Thymus (tissue), 11 donors: ENCODE results near the gene KEAP1. TPM values are rescaled to one million over a fixed set of nuclear protein-coding genes. Genes with fewer than 3 reads are reported as not detected.
"Not testable (repeated sequence)": the region's sequence is repeated elsewhere in the genome, so short reads cannot be mapped to it uniquely, and the experiment has no call there.

Experiments
- DNase-seq, 9 donors: peaks; one replicate each; pipeline ENCODE4 v3.0.0-alpha.2; 2013; ENCODE audit warnings: low spot score in 9 of 9, low read depth in 6 of 9, missing footprints in 1 of 9
- H3K27ac ChIP-seq, 2 donors: one replicate each; pipeline ENCODE4 v1.5.1; 2013; ENCODE audit warnings: control low read depth in 1 of 2, low read depth in 1 of 2, low read length in 1 of 2, mild to moderate bottlenecking in 1 of 2, moderate library complexity in 1 of 2
- H3K27me3 ChIP-seq, 2 donors: one replicate each; pipeline ENCODE4 v1.5.1; 2013; ENCODE audit warnings: low read length in 1 of 2; ENCODE audit not compliant: control insufficient read depth in 2 of 2, insufficient read depth in 1 of 2
- H3K36me3 ChIP-seq, 2 donors: one replicate each; pipeline ENCODE4 v1.5.1; 2013; ENCODE audit warnings: low read length in 1 of 2, mild to moderate bottlenecking in 1 of 2, moderate library complexity in 1 of 2; ENCODE audit not compliant: control insufficient read depth in 2 of 2, insufficient read depth in 2 of 2
- H3K4me1 ChIP-seq, 2 donors: one replicate each; pipeline ENCODE4 v1.5.1; 2013; ENCODE audit warnings: low read length in 2 of 2; ENCODE audit not compliant: control insufficient read depth in 2 of 2, insufficient read depth in 2 of 2
- H3K4me3 ChIP-seq, 2 donors: one replicate each; pipeline ENCODE4 v1.5.1; 2013; ENCODE audit warnings: low read length in 2 of 2, control low read depth in 1 of 2, mild to moderate bottlenecking in 1 of 2
- H3K9me3 ChIP-seq, 2 donors: one replicate each; pipeline ENCODE4 v1.5.1; 2013; ENCODE audit warnings: low read length in 1 of 2, mild to moderate bottlenecking in 1 of 2; ENCODE audit not compliant: control insufficient read depth in 2 of 2, insufficient read depth in 1 of 2
- WGBS: extraction: QIAGEN DNeasy Blood & Tissue Kit; methylation state at CpG from one replicate; pipeline ENCODE4 v1.1.7; 2013; 5-methylcytosine and 5-hydroxymethylcytosine counted together
- polyA plus RNA-seq: library from polyadenylated mRNA; stranded (reverse); fragments of 200-250 nt; gene quantifications from one replicate; pipeline ENCODE4 v1.2.3, GENCODE V29; 2013
- total RNA-seq: library from RNA; stranded (reverse); fragments of 120-200 nt; gene quantifications from one replicate; pipeline ENCODE4 v1.2.4, GENCODE V29; 2013
- donor health status: healthy.

KEAP1 gene
- total and polyA plus RNA-seq, 2 donors: 53.7 to 59.5 TPM

DNA sequence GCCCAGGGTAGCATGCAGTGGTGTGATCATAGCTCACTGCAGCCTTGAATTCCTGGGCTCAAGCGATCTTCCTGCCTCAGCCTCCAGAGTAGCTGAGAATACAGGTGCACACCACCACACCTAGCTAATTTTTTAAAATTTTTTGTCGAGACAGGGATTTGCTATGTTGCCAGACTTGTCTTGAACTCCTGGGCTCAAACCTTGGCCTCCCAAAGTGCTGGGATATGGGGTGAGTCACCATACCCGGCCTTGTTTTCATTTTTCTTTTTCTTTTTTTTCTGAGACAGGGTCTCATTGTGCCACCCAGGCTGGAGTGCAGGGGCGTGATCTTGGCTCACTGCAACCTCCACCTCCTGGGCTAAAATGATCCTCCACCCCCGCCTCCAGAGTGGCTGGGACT, 38.7 kb downstream of the KEAP1 start:
- DNase-seq: no peak
- Histone ChIP-seq H3K4me1 (peaks cover 7 to 11% of the 10 kb centered on the region in 2 donors), H3K36me3 (no peaks in the 10 kb centered on the region), H3K4me3 (no peak overlapping the region), H3K9me3 (no peaks in the 10 kb centered on the region), H3K27ac (no peak overlapping the region), H3K27me3 (peaks cover 2 to 47% of the 10 kb centered on the region in 2 donors)
- WGBS: 95% methylated on average over 5 of the region's 5 CpGs

DNA sequence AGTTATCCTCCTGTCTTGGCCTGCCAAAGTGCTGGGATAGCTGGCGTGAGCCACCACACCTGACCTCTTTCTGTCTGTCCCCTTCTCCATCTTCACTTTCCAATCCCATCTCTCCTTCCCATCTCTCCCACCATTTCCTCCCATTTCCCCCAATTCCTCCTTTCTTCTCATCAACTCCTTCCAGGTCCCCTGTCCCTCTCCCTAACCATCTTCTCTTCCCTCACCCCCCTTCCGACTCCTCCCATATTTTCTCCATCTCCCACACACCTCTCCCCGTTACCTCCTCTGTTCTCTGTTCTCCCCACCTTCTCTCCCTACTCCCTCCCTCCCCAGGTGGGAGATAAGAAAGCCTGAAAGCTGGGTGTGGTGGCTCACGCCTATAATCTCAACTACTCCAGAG, 40.6 kb downstream of the KEAP1 start:
- H3K9me3 ChIP-seq: no peaks in the 10 kb centered on the region
- WGBS: 92% methylated on average over 4 of the region's 4 CpGs
- peaks cover 2 to 38% of the 10 kb centered on the region in 2 donors for H3K27me3 ChIP-seq
- no peak overlapping the region for H3K4me3 ChIP-seq
- no peak for DNase-seq
- H3K27ac ChIP-seq: no peak overlapping the region
- peaks cover 7 to 11% of the 10 kb centered on the region in 2 donors for H3K4me1 ChIP-seq
- H3K36me3 ChIP-seq: no peaks in the 10 kb centered on the region

DNA sequence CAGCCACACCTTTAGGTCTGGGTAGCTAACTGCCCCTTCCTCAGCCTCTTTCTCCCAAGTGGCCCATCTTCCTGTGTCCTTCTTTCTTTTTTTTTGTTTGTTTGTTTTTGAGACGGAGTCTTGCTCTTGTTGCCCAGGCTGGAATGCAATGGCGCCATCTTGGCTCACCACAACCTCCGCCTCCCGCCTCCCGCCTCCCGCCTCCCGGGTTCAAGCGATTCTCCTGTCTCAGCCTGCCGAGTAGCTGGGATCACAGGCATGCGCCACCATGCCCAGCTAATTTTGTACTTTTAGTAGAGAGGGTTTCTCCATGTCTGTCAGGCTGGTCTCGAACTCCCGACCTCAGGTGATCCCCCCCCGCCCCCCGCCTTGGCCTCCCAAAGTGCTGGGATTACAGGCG, 41.1 kb downstream of the KEAP1 start:
- H3K27ac ChIP-seq, H3K36me3 ChIP-seq, H3K4me3 ChIP-seq, H3K9me3 ChIP-seq, DNase-seq: not testable (repeated sequence)
- WGBS: 94% methylated on average over 15 of the region's 15 CpGs
- Histone ChIP-seq H3K27me3 (peaks cover 2 to 40% of the 10 kb centered on the region in 2 donors), H3K4me1 (peaks cover 7 to 11% of the 10 kb centered on the region in 2 donors)

DNA sequence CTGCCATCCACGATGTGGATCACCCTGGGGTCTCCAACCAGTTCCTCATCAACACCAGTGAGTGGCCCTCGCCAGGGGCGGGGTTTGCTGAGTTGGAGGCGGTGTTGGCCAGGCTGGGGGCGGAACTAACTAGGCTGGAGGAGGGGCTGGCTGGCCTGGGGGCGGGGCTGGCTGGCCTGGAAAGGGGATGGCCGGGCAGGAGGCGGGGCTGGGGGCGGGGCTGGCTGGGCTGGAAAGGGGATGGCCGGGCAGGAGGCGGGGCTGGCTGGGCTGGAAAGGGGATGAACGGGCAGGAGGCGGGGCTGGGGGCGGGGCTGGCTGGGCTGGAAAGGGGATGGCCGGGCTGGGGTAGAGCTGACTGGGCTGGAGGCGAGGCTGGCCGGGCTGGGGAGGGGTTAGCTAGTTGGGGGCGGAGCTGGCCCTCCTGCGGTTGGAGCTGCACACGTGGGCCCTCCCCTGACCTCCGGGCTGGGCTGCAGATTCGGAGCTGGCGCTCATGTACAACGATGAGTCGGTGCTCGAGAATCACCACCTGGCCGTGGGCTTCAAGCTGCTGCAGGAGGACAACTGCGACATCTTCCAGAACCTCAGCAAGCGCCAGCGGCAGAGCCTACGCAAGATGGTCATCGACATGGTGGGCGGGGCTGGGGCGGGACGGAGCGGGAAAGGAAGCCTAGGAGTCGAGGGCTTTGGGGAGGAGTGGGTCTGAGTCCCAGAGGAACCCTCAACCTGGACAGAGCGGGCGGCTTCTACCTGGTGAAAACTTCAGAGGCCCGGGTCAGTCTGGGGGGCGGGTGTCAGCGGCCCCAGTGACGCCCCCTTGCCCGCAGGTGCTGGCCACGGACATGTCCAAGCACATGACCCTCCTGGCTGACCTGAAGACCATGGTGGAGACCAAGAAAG, 41.9 kb downstream of the KEAP1 start:
- Histone ChIP-seq H3K27ac (peak overlapping the region in 1 of 2 donors; percentile 42), H3K27me3 (peaks cover 2 to 39% of the 10 kb centered on the region in 2 donors), H3K4me3 (peak overlapping the region in 1 of 2 donors; percentile 21), H3K4me1 (peaks cover 7 to 11% of the 10 kb centered on the region in 2 donors), H3K36me3 (no peaks in the 10 kb centered on the region), H3K9me3 (no peaks in the 10 kb centered on the region)
- 6% methylated on average over 45 of the region's 45 CpGs for WGBS
- DNase-seq: peak in 6 of 9 donors; percentile 28 to 63 (median 53)

DNA sequence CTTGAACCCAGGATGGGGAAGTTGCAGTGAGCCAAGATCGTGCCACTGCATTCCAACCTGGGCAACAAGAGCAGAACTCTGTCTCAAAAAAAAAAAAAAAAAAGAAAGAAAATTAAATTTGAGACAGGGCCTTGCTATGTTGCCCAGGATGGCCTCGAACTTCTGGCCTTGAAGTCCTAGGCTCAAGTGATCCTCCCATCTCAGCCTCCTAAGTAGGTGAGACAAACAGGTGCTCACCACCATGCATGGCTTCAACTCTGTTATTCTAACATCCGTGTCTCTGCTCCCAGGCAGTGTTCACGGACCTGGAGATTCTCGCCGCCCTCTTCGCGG, 42.5 kb downstream of the KEAP1 start:
- DNase-seq: no peak
- WGBS: 49% methylated on average over 8 of the region's 8 CpGs
- H3K9me3 ChIP-seq: no peaks in the 10 kb centered on the region
- H3K27me3 ChIP-seq: peaks cover 2 to 40% of the 10 kb centered on the region in 2 donors
- peaks cover 7 to 11% of the 10 kb centered on the region in 2 donors for H3K4me1 ChIP-seq
- H3K36me3 ChIP-seq: no peaks in the 10 kb centered on the region
- peak overlapping the region in 1 of 2 donors; percentile 42 for H3K27ac ChIP-seq
- no peak overlapping the region for H3K4me3 ChIP-seq

DNA sequence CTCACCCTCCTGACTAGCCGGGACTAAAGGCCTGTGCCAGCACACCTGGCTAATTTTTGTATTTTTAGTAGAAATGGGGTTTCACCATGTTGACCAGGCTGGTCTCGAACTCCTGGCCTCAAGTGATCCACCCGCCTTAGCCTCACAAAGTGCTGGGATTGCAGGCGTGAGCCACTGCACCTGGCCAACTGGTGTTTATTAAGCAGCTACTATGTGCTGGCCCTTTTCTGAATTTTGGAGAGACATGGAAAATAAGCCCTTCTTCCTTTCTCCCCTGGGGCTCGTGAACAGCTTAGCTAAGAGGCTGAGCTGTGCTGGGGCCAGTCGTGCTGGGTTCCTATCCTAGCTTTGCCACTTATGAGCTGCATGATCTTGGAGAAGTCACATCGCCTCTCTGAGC, 44.4 kb downstream of the KEAP1 start:
- WGBS: 95% methylated on average over 7 of the region's 7 CpGs
- Histone ChIP-seq H3K27me3 (peaks cover 2 to 52% of the 10 kb centered on the region in 2 donors), H3K4me1 (peaks cover 7 to 17% of the 10 kb centered on the region in 2 donors)
- H3K36me3 ChIP-seq, H3K9me3 ChIP-seq, H3K27ac ChIP-seq, H3K4me3 ChIP-seq, DNase-seq: not testable (repeated sequence)

DNA sequence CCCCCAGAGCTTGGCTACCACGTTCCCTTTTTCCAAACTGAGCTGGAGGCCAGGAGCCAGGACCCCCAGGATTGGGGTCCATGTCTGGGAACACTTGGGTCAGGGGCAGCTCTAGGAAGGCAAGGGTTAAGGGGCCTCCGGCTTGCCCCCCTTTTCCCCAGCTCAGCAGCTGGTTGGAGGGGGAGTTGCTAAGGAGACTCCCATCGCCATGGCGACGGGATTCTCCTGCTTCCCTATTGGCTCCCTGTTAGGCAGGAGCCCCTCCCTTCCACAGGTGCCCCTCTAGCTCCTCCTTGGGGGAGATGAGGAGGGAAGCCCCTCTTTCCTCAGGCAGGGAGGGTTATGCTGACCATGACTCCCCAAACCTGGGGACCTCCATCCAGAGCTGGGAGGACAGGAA, 48.9 kb downstream of the KEAP1 start:
- peak in 1 of 9 donors; percentile 44 for DNase-seq

DNA sequence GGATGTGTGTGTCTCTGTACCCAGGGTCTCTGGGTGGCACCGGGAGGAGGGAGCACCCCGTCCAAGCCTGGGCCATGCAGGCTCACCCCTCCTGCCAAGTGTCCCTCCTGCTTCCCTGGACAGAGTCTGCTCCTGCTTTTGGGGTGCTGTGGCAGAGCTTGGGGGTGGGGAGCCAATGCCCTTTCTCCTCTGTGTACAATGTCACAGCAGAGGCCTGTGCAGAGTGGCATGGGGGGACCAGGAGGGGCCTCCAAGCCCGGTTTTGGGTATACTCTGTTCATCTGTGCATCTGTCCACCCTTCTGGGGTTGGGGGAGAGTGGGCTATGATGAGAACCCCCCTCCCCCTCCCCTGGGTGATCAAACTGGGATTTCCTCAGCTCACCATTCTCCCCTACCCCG, 49.3 kb downstream of the KEAP1 start:
- Histone ChIP-seq H3K27ac (no peak overlapping the region), H3K4me1 (peaks cover 0 to 6% of the 10 kb centered on the region in 2 donors), H3K4me3 (no peak overlapping the region), H3K27me3 (peaks cover 0 to 60% of the 10 kb centered on the region in 2 donors), H3K9me3 (no peaks in the 10 kb centered on the region), H3K36me3 (no peaks in the 10 kb centered on the region)
- WGBS: 78% methylated on average over 4 of the region's 4 CpGs
- DNase-seq: no peak

More for the DNA sequence above, 48.9 kb downstream of the KEAP1 start:
- Histone ChIP-seq H3K36me3 (no peaks in the 10 kb centered on the region), H3K4me1 (peaks cover 0 to 6% of the 10 kb centered on the region in 2 donors), H3K4me3 (no peak overlapping the region), H3K9me3 (no peaks in the 10 kb centered on the region), H3K27me3 (peaks cover 0 to 61% of the 10 kb centered on the region in 2 donors), H3K27ac (no peak overlapping the region)
- WGBS: 24% methylated on average over 5 of the region's 5 CpGs

DNA sequence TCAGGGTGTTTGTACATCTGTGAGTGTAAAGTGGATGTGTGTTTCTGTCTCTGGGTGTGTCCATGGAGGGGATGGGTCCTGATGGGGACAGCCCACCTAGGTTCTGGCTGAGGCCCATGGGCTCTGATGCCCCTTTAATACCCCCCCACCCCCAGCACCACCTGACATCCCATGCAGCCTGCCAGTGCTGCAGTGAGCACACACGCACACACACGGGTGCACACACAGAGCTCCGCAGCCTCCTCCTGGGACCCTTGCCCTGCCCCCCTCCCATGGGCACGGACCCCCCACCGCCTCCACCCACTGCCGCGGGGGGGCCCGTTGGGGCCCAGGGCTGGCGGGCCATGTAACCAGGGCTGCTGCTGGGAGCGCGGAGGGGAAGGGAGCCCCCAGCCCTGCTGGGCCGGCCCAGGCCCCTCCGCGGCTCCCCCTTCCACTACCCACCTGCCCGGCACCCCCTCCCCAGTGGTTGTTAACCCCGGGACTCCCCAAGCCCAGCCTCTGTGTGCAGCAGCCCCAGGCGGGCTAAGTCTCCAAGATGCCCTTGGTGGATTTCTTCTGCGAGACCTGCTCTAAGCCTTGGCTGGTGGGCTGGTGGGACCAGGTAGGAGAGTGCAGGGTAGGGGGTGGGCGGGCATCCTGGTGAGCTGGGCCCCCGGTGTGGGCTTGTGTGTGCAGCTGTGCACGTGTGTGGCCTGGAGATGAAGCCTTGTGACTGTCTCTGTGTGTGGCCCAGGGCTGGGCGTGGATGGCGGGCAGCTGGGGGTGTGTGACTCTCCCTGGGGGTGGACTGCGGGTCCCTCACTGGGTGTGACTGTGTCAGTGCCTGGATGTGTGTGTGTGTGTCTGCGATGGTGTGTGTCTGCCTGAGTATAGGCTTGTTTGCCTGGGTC, 50.2 kb downstream of the KEAP1 start:
- Histone ChIP-seq H3K9me3 (no peaks in the 10 kb centered on the region), H3K27me3 (peaks cover 0 to 59% of the 10 kb centered on the region in 2 donors), H3K27ac (no peak overlapping the region), H3K4me3 (no peak overlapping the region), H3K36me3 (no peaks in the 10 kb centered on the region), H3K4me1 (peaks cover 0 to 6% of the 10 kb centered on the region in 2 donors)
- WGBS: 63% methylated on average over 25 of the region's 25 CpGs
- no peak for DNase-seq
